Measurements from ENCODE around the gene MYL4.
A peak's percentile ranks its signal among the peaks of the same experiment; 100 is the strongest.
"Not testable (repeated sequence)": the region's sequence is repeated elsewhere in the genome, so short reads cannot be mapped to it uniquely, and the experiment has no call there.

Gene MYL4

GRCh38 chr17:47207143-47208067 lies 1.7 kb upstream of the MYL4 start:
- ATAC-seq (no peak), DNase-seq (no peak)
- H3K4me1 Mint-ChIP-seq = peaks cover 47% of the 10 kb centered on the region
- H3K4me3 Mint-ChIP-seq = no peak overlapping the region
- H3K27me3 Mint-ChIP-seq = peaks cover 4% of the 10 kb centered on the region
- H3K27ac Mint-ChIP-seq = no peak overlapping the region
- no peaks in the 10 kb centered on the region for H3K9me3 Mint-ChIP-seq

DNA sequence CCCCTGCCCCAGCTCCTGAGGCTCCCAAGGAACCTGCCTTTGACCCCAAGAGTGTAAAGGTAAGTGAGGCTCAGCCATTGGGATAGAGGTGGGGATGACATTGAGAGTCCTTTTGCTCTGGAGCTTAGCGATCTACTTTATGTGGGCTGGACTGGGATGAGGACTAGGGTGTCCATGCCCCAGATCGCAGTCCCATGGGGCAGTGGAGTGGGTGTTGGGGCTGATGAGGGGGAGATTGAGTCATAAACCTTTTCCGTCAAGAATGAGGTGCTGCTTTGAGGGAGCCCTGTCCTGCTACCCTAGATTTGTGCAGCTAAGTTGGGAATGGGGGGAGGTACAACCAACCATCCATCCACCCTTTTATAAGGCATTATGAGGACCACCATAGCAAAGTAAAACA lies 351 bp downstream of the MYL4 start:
- H3K4me1 Mint-ChIP-seq = peaks cover 34% of the 10 kb centered on the region
- H3K4me3 Mint-ChIP-seq = no peak overlapping the region
- DNase-seq (no peak), ATAC-seq (no peak)
- H3K27me3 Mint-ChIP-seq = peaks cover 8% of the 10 kb centered on the region
- no peaks in the 10 kb centered on the region for H3K9me3 Mint-ChIP-seq
- no peak overlapping the region for H3K27ac Mint-ChIP-seq

DNA sequence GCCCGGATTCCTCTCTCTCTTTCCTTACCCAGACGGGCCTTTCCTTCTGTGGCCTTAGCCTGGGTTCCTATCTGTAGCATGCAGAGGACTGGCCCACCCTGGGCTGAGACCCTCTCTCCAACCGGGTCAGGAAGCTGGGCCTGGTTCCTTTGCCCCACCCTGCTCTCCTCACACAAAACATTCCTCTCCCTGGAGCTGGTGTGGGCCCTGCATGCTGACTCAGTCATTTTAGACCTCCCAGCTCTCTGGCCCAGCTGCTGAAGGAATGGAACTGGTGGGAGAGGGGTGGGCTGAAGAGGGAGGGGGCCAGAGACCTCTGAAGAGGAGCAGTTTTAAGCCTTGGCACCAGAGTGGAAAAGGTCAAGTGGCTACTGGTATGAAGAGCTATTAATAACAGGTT lies 957 bp downstream of the MYL4 start:
- DNase-seq = no peak
- H3K27me3 Mint-ChIP-seq = peaks cover 8% of the 10 kb centered on the region
- no peaks in the 10 kb centered on the region for H3K9me3 Mint-ChIP-seq
- H3K27ac Mint-ChIP-seq = no peak overlapping the region
- ATAC-seq = no peak
- H3K4me1 Mint-ChIP-seq = peaks cover 28% of the 10 kb centered on the region
- H3K4me3 Mint-ChIP-seq = no peak overlapping the region

GRCh38 chr17:47210779-47211178 lies 1.6 kb downstream of the MYL4 start:
- Mint-ChIP-seq H3K4me3 (no peak overlapping the region), H3K27me3 (peaks cover 8% of the 10 kb centered on the region)
- no peak for ATAC-seq

DNA sequence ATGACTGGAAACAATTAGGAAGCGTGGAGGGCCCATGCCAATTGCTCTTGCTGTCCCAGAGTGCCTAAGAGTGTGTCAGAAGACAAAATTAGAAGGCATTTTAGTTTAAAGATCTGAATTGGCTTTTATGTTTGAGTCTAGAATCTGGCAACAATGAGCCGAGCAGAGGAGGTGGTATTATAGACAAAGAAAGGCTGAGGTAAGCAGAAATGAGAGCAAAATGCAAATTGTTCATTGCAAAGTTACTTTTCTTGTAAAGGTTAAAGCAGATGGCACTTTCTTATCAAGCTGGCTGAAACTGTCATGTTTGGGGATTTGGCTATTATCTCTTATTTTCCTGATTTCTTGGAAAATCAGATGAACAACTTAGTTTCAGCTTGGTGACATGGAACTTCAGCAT lies 3.3 kb downstream of the MYL4 start:
- H3K4me1 Mint-ChIP-seq = peaks cover 6% of the 10 kb centered on the region
- H3K4me3 Mint-ChIP-seq = no peak overlapping the region
- H3K27ac Mint-ChIP-seq = no peak overlapping the region
- H3K27me3 Mint-ChIP-seq = peaks cover 8% of the 10 kb centered on the region
- ATAC-seq (no peak), DNase-seq (no peak)
- no peaks in the 10 kb centered on the region for H3K9me3 Mint-ChIP-seq

More at GRCh38 chr17:47210779-47211178, 1.6 kb downstream of the MYL4 start:
- Mint-ChIP-seq H3K4me1 (peaks cover 21% of the 10 kb centered on the region), H3K27ac (peak overlapping the region in 1 of 2 donors; percentile 21), H3K9me3 (no peaks in the 10 kb centered on the region)
- DNase-seq = no peak

DNA sequence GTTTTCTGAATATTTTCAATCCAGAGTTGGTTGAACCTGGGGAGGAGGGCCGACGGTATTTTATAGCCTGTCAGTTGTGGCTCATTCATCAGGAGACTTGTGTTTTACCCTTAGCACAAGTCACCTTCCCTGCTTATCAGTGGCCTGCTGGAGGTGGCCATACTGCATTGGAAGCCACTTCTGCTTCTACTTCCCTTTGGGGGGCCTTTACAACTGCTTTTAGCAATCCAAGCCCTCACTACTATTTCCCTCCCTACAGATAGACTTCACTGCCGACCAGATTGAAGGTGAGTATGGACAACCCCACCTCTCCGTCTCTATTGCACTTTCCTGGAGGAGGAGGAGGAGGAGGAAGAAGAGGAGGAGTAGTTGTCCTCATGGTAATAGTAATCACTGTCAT lies 4.4 kb downstream of the MYL4 start:
- ATAC-seq (no peak), DNase-seq (no peak)
- Mint-ChIP-seq H3K9me3 (no peaks in the 10 kb centered on the region), H3K4me3 (no peak overlapping the region), H3K27me3 (peaks cover 8% of the 10 kb centered on the region), H3K4me1 (peaks cover 10% of the 10 kb centered on the region), H3K27ac (no peak overlapping the region)

DNA sequence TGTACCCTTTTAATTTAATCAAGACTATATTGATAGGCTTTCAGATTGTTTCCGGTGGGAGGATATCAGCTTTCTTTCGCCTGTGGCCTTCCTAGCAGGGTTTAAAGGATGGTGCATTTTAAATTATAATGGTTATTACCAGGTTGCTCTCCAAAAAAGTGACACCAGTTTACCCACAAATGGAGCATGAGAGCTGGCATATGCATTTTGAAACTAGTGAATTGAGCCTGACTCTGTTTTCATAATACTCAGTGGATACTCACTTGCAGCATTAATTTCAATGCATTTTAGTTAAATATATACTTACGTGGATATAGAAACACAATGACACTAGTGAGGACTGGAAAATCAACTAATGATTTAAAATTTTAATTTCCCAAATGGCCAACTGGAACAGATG lies 5.8 kb downstream of the MYL4 start:
- Mint-ChIP-seq H3K9me3 (no peaks in the 10 kb centered on the region), H3K27ac (no peak overlapping the region), H3K27me3 (peaks cover 8% of the 10 kb centered on the region), H3K4me1 (peaks cover 24% of the 10 kb centered on the region), H3K4me3 (no peak overlapping the region)
- DNase-seq = no peak
- ATAC-seq = no peak

DNA sequence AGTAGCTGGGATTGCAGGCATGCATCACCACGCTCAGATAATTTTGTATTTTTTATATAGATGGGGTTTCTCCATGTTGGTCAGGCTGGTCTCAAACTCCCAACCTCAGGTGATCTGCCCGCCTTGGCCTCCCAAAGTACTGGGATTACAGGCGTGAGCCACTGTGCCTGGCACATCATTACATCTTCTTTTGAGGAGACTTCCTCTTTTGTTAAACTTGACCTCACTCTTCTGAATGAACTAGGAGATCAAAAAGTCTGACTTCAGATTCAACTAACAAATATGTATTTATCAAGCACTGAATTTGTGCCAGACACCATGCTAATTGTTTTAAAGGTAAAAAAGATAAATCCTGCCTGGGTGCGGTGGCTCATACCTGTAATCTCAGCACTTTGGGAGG lies 7.7 kb downstream of the MYL4 start:
- H3K9me3 Mint-ChIP-seq, DNase-seq, ATAC-seq, H3K4me3 Mint-ChIP-seq, H3K27me3 Mint-ChIP-seq, H3K27ac Mint-ChIP-seq: not testable (repeated sequence)
- H3K4me1 Mint-ChIP-seq = peaks cover 41% of the 10 kb centered on the region

- not testable (repeated sequence) for H3K9me3 Mint-ChIP-seq, DNase-seq, H3K27me3 Mint-ChIP-seq, H3K4me3 Mint-ChIP-seq, H3K27ac Mint-ChIP-seq
- peak; percentile 71 for ATAC-seq
- H3K4me1 Mint-ChIP-seq = peaks cover 39% of the 10 kb centered on the region
Measured at GRCh38 chr17:47217279-47217678, 8.1 kb downstream of the MYL4 start.

- ATAC-seq (no peak), DNase-seq (no peak)
- Mint-ChIP-seq H3K9me3 (peaks cover 7 to 21% of the 10 kb centered on the region in 2 donors), H3K4me1 (peaks cover 35% of the 10 kb centered on the region), H3K4me3 (peak overlapping the region; percentile 24 to 74), H3K27me3 (no peaks in the 10 kb centered on the region), H3K27ac (peak overlapping the region; percentile 42 to 70)
Measured at GRCh38 chr17:47218896-47219430, 9.8 kb downstream of the MYL4 start.

- H3K27ac Mint-ChIP-seq = peak overlapping the region in 1 of 2 donors; percentile 9
- no peak for ATAC-seq
Measured at GRCh38 chr17:47219621-47220475, 10.7 kb downstream of the MYL4 start.

GRCh38 chr17:47220531-47220999 lies 11.4 kb downstream of the MYL4 start:
- Mint-ChIP-seq H3K4me1 (peaks cover 35% of the 10 kb centered on the region), H3K27me3 (no peaks in the 10 kb centered on the region), H3K9me3 (peaks cover 10 to 30% of the 10 kb centered on the region in 2 donors), H3K27ac (no peak overlapping the region), H3K4me3 (peak overlapping the region; percentile 37 to 53)
- DNase-seq (peak in 1 of 2 donors; percentile 36), ATAC-seq (peak; percentile 96)

More at GRCh38 chr17:47219621-47220475, 10.7 kb downstream of the MYL4 start:
- H3K4me1 Mint-ChIP-seq = peaks cover 35% of the 10 kb centered on the region
- DNase-seq = no peak
- peaks cover 10 to 30% of the 10 kb centered on the region in 2 donors for H3K9me3 Mint-ChIP-seq
- H3K4me3 Mint-ChIP-seq = peak overlapping the region; percentile 53 to 74
- H3K27me3 Mint-ChIP-seq = no peaks in the 10 kb centered on the region

DNA sequence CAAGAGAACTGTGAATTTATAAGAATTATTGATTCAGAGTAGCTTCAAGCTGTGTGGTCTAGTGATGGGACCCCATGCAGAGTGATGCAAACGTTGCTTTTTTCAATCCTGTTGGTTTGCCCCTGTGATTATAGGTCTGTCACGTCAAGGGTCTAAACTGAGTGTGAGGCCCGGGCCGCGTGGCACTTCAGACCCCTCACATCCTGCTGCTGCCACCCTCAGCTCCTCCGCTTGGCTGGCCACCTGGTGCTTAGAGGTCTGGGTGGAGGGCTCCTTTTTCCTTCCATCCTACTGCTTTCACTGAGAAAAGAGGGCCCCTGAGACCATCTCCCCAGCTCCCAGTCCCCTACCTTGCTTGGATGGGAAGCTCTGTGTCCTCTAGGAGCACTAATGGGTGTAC lies 12.0 kb downstream of the MYL4 start:
- peak overlapping the region in 1 of 2 donors; percentile 44 for H3K4me3 Mint-ChIP-seq
- no peaks in the 10 kb centered on the region for H3K27me3 Mint-ChIP-seq
- no peak overlapping the region for H3K27ac Mint-ChIP-seq
- ATAC-seq (no peak), DNase-seq (no peak)
- H3K9me3 Mint-ChIP-seq = peaks cover 10 to 30% of the 10 kb centered on the region in 2 donors
- peaks cover 35% of the 10 kb centered on the region for H3K4me1 Mint-ChIP-seq

DNA sequence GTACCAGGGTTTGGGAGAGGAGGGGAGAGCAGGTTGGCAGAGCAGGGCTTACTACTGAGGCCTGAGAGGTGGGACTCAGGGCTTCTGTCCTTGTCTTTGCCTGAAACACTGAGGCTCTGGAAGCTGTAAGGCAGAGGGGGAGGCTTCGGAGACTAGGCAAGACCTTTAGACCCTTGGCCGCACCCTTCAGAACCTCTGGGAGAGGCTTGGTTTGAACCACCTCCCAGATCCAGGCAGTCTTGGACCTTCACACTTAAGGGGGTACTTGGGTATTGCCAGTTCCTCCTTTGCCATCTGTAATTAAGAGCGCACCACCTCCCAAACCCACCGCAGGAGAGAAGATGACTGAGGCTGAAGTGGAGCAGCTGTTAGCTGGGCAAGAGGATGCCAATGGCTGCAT lies 12.9 kb downstream of the MYL4 start:
- H3K27ac Mint-ChIP-seq = no peak overlapping the region
- no peak for ATAC-seq
- no peak for DNase-seq
- H3K4me3 Mint-ChIP-seq = no peak overlapping the region
- no peaks in the 10 kb centered on the region for H3K27me3 Mint-ChIP-seq
- peaks cover 35% of the 10 kb centered on the region for H3K4me1 Mint-ChIP-seq
- H3K9me3 Mint-ChIP-seq = peaks cover 10 to 30% of the 10 kb centered on the region in 2 donors

GRCh38 chr17:47223007-47223406 lies 13.9 kb downstream of the MYL4 start:
- H3K4me1 Mint-ChIP-seq = peaks cover 35% of the 10 kb centered on the region
- DNase-seq = no peak

More at GRCh38 chr17:47223007-47223406, 13.9 kb downstream of the MYL4 start:
- H3K27ac Mint-ChIP-seq = no peak overlapping the region
- no peaks in the 10 kb centered on the region for H3K27me3 Mint-ChIP-seq
- peaks cover 10 to 30% of the 10 kb centered on the region in 2 donors for H3K9me3 Mint-ChIP-seq
- no peak for ATAC-seq
- no peak overlapping the region for H3K4me3 Mint-ChIP-seq

Data from stimulated activated naive CD8-positive, alpha-beta T cell treated with anti-CD3 and anti-CD28 coated beads, Interleukin-15, amount 100 ng/mL, for 72 hours (primary cell).